Muscle layer of duodenum (tissue), 2 donors: Measurements from ENCODE around the gene REG1B.
"Not testable (repeated sequence)": the region's sequence is repeated elsewhere in the genome, so short reads cannot be mapped to it uniquely, and the experiment has no call there.

Experiments used
- H3K27ac ChIP-seq: one replicate; pipeline ENCODE4 v1.7.0; 2013; ENCODE audit warnings: mild to moderate bottlenecking, low read length
- H3K27me3 ChIP-seq: one replicate; pipeline ENCODE4 v1.7.0; 2013; ENCODE audit warnings: low read depth, mild to moderate bottlenecking, control low read depth, low read length
- H3K36me3 ChIP-seq, 2 donors: one replicate each; pipeline ENCODE4 v1.7.0; 2013; ENCODE audit warnings: low read length in 2 of 2, control low read depth in 1 of 2, mild to moderate bottlenecking in 1 of 2; ENCODE audit not compliant: insufficient read depth in 2 of 2, control insufficient read depth in 1 of 2
- H3K4me1 ChIP-seq, 2 donors: one replicate each; pipeline ENCODE4 v1.7.0; 2013; ENCODE audit warnings: low read length in 2 of 2, mild to moderate bottlenecking in 2 of 2, control low read depth in 1 of 2, moderate library complexity in 1 of 2; ENCODE audit not compliant: insufficient read depth in 2 of 2, control insufficient read depth in 1 of 2
- H3K4me3 ChIP-seq, 2 donors: one replicate each; pipeline ENCODE4 v1.7.0; 2013; ENCODE audit warnings: low read length in 2 of 2, low read depth in 1 of 2, mild to moderate bottlenecking in 1 of 2
- H3K9me3 ChIP-seq, 2 donors: one replicate each; pipeline ENCODE4 v1.7.0; 2013; ENCODE audit warnings: low read length in 2 of 2, control low read depth in 1 of 2, mild to moderate bottlenecking in 1 of 2; ENCODE audit not compliant: control insufficient read depth in 1 of 2
- donor health status: healthy.

Gene REG1B

DNA sequence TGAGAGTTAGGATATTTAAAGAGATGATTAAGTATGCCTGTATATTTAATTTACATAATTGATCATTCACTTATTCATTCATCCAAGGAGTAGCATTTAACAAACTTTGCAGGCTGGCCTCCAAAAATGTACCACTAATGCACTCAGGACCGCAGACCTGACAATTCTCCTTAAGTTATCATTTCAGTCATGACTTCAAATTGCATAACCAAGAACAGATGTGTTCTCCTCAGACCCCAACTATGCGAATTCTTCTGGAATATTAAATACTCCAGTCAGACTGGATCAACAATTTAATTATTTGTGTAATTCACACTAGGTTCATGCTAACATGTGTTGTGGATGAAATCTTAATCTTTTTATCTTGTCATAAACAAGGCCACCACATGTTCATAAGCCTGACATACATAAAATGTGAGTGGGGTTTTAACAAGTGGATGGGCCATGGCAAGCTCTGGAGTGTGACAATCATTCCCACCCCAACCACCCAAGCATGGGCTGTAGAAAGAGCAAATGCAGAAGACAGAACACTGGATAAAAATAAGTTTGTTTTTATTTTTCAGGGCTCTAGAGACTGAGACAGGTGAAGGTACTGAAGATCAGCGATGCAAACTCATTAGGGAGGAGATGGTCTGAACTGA lies 3.2 kb downstream of the REG1B start:
- Histone ChIP-seq H3K4me1 (no peaks in the 10 kb centered on the region), H3K9me3 (peaks cover 0 to 3% of the 10 kb centered on the region in 2 donors), H3K4me3 (no peak overlapping the region), H3K36me3 (no peaks in the 10 kb centered on the region), H3K27me3 (no peaks in the 10 kb centered on the region), H3K27ac (no peak overlapping the region)

DNA sequence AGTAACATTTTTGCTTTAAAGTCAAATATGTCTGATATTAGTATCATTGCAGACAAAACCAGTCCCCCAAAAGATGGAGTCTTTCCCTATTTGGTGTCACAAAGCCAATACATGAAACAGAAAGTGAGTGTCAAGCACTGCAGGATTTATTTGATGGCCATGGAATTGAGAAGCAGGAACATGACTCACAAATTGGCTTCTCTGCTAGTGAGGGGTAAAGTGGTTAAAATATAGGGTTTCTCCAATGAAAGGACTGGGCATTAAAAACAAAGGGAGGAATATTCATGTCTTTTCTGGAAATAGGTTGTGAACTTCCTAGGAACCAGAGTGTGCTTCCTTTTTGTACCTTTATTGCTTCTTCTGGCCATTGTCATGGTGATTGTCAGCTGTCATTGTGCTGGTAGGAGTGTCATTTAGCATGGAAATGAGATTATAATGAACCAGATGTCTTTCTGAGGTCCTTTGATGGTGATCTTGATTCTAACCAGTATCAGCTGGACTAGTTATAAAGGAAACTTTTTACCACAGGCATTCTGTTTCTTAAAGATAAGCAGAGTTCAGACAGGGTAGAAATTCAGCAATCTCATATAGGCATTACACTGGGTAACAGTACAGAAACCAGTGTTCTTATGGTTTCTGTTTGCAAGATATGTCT lies 4.1 kb downstream of the REG1B start:
- no peak overlapping the region for H3K4me3 ChIP-seq
- H3K27ac ChIP-seq = no peak overlapping the region
- no peaks in the 10 kb centered on the region for H3K36me3 ChIP-seq
- H3K27me3 ChIP-seq = no peaks in the 10 kb centered on the region
- H3K4me1 ChIP-seq = no peaks in the 10 kb centered on the region
- H3K9me3 ChIP-seq = peaks cover 0 to 2% of the 10 kb centered on the region in 2 donors

DNA sequence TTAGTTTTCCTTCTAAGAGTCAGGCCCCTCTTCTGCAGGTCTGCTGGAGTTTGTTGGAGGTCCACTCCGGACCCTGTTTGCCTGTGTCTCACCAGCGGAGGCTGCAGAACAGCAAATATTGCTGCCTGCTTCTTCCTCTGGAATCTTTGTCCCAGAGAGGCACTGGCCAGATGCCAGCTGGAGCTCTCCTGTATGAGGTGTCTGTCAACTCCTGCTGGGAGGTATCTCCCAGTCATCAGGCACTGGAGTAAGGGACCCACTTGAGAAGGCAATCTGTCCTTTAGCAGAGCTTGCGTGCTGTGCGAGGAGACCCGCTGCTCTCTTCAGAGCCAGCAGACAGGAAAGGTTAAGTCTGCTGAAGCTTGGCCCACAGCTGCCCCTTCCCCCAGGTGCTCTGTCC lies 4.8 kb downstream of the REG1B start:
- Histone ChIP-seq H3K4me3 (no peak overlapping the region), H3K27ac (no peak overlapping the region), H3K27me3 (no peaks in the 10 kb centered on the region), H3K9me3 (no peaks in the 10 kb centered on the region), H3K4me1 (no peaks in the 10 kb centered on the region), H3K36me3 (no peaks in the 10 kb centered on the region)

DNA sequence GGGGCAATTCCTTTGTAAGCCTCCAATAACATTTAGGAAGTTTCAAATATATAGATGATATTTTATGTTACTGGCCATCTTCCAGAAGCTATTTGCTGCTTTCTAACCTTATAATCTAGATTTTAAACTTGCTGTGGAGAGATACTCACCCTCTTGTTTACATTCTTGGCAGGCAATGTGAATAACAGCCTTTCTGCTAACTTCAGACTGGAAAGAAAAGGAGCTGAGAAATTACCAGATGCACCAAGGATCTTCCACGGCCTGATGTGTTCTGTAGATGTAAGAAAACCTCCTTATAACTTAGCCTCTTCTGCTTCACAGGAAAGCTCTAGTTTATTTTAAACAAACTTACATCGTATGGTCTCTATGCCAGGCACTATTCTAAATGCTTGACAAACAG lies 16.7 kb downstream of the REG1B start:
- H3K4me1 ChIP-seq = no peaks in the 10 kb centered on the region
- no peak overlapping the region for H3K4me3 ChIP-seq
- no peaks in the 10 kb centered on the region for H3K9me3 ChIP-seq
- H3K27me3 ChIP-seq = no peaks in the 10 kb centered on the region
- no peak overlapping the region for H3K27ac ChIP-seq
- H3K36me3 ChIP-seq = no peaks in the 10 kb centered on the region

DNA sequence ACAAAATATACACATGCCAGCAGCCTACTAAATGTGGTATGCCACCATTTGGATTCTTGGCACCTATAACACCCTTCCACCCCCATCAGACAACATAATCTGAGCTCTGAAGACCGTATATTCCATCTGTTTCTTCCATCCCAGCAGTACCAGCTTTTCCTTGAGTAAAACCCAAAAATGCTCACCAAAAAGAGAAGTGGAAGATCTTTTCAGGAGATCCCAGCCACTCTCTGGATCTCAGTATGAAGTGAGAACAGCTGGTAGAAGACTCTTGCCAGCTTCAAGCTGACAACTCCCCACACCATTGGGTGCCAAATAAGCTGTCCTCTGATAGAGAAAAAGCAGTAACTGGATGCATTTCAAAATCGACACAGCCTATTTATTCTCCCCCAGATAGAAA lies 22.6 kb downstream of the REG1B start:
- no peaks in the 10 kb centered on the region for H3K36me3 ChIP-seq
- no peaks in the 10 kb centered on the region for H3K9me3 ChIP-seq
- H3K4me1 ChIP-seq = no peaks in the 10 kb centered on the region
- no peak overlapping the region for H3K4me3 ChIP-seq
- no peak overlapping the region for H3K27ac ChIP-seq
- no peaks in the 10 kb centered on the region for H3K27me3 ChIP-seq

DNA sequence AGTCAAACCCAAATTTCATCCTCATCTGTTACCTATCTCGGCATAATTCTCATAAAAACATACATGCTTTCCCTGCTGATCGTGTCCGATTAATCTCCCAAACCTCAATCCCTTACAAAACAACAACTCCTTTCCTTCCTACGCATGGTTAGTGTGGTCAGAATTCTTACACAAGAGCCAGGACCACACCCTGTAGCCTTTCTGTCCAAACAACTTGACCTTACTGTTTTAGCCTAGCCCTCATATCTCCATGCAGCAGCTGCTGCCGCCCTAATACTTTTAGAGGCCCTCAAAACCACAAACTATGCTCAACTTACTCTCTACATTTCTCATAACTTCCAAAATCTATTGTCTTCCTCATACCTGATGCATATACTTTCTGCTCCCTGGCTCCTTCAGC lies 33.0 kb downstream of the REG1B start:
- H3K27me3 ChIP-seq, H3K4me1 ChIP-seq, H3K36me3 ChIP-seq, H3K4me3 ChIP-seq, H3K27ac ChIP-seq, H3K9me3 ChIP-seq: not testable (repeated sequence)

DNA sequence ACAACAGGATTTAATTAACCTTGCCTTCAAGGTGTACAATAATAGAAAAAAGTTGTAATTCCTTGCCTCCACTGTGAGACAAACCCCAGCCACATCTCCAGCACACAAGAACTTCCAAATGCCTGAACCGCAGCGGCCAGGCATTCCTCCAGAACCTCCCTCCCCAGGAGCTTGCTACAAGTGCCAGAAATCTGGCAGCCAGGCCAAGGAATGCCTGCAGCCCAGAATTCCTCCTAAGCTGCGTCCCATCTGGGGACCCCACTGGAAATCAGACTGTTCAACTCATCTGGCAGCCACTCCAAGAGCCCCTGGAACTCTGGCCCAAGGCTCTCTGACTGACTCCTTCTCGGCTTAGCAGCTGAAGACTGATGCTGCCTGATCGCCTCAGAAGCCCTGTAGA lies 34.3 kb downstream of the REG1B start:
- H3K9me3 ChIP-seq, H3K4me1 ChIP-seq, H3K27me3 ChIP-seq, H3K27ac ChIP-seq, H3K4me3 ChIP-seq, H3K36me3 ChIP-seq: not testable (repeated sequence)

DNA sequence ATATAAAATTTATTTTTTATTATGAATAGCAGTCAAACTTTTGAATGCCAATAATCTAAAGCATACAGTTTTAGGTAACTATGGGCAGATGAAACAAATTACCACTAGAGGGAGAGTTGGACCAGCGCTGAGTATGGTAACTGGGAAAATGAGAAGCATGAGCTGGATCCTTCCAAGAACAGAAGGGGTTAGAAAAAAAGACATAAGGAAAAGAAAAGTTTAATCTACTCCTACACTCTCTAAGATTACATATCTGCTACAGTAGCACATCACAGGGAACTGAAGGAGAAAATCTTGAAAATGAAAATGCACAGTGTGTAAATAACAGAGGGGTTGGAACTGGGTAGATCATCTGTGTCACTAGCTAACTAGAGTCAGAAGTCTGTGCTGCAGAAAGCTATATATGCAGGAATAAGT lies 46.8 kb downstream of the REG1B start:
- no peak overlapping the region for H3K4me3 ChIP-seq
- no peaks in the 10 kb centered on the region for H3K36me3 ChIP-seq

DNA sequence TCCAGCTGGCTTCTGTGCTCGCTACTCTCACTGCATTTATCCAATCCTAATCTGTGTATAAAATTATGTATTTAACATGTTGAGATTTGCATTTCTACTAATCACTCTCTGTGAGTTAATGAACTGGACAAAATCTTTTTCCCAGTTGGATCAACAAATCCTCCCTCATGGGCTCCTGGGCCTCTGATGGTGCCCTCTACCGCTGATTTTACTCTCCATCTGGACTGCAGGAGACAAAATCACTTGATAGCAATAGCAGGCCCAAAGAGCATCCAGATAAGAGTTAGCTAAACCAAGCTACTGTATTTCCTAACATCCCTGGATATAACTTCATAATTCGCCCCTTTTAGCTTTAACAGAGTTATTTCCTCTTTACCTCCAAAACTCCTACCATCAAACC lies 47.8 kb downstream of the REG1B start:
- Histone ChIP-seq H3K36me3 (no peaks in the 10 kb centered on the region), H3K27me3 (no peaks in the 10 kb centered on the region), H3K9me3 (no peaks in the 10 kb centered on the region), H3K4me1 (no peaks in the 10 kb centered on the region), H3K4me3 (no peak overlapping the region), H3K27ac (no peak overlapping the region)

More for the DNA sequence above, 46.8 kb downstream of the REG1B start:
- Histone ChIP-seq H3K27ac (no peak overlapping the region), H3K9me3 (no peaks in the 10 kb centered on the region), H3K27me3 (no peaks in the 10 kb centered on the region), H3K4me1 (no peaks in the 10 kb centered on the region)
